GM18909 (cell line): Measurements from ENCODE around the gene PMEPA1.

Experiments used
- ATAC-seq: cut with Tn5 transposase; IDR thresholded peaks from one replicate; pipeline ENCODE4 v1.9.1; 2021; ENCODE audit warnings: mild to moderate bottlenecking; ENCODE audit not compliant: unreplicated experiment, poor library complexity

PMEPA1 gene

GRCh38 chr20:57697543-57697942, 12.3 kb downstream of the PMEPA1 start:
- ATAC-seq: no peak

GRCh38 chr20:57696401-57696961, 13.3 kb downstream of the PMEPA1 start:
- ATAC-seq: no peak

- ATAC-seq: no peak
Measured at GRCh38 chr20:57695940-57696339, 13.9 kb downstream of the PMEPA1 start.

- ATAC-seq: no peak
Measured at GRCh38 chr20:57695012-57695411, 14.8 kb downstream of the PMEPA1 start.

- no peak for ATAC-seq
Measured at GRCh38 chr20:57694481-57694880, 15.3 kb downstream of the PMEPA1 start.

GRCh38 chr20:57693670-57694329, 16.0 kb downstream of the PMEPA1 start:
- no peak for ATAC-seq

- no peak for ATAC-seq
Measured at GRCh38 chr20:57693002-57693582, 16.7 kb downstream of the PMEPA1 start.

- no peak for ATAC-seq
Measured at GRCh38 chr20:57692393-57692792, 17.4 kb downstream of the PMEPA1 start.

- no peak for ATAC-seq
Measured at GRCh38 chr20:57691699-57692098, 18.1 kb downstream of the PMEPA1 start.

- ATAC-seq: no peak
Measured at GRCh38 chr20:57690525-57690924, 19.3 kb downstream of the PMEPA1 start.

- no peak for ATAC-seq
Measured at GRCh38 chr20:57689745-57690481, 19.9 kb downstream of the PMEPA1 start.

- no peak for ATAC-seq
Measured at GRCh38 chr20:57688864-57689263, 21.0 kb downstream of the PMEPA1 start.

GRCh38 chr20:57688295-57688694, 21.5 kb downstream of the PMEPA1 start:
- no peak for ATAC-seq

- no peak for ATAC-seq
Measured at GRCh38 chr20:57686931-57687652, 22.7 kb downstream of the PMEPA1 start.

GRCh38 chr20:57685146-57685758, 24.6 kb downstream of the PMEPA1 start:
- ATAC-seq: no peak

GRCh38 chr20:57684808-57685140, 25.0 kb downstream of the PMEPA1 start:
- no peak for ATAC-seq

GRCh38 chr20:57683881-57684807, 25.7 kb downstream of the PMEPA1 start:
- no peak for ATAC-seq

GRCh38 chr20:57683287-57683686, 26.5 kb downstream of the PMEPA1 start:
- no peak for ATAC-seq
